ENCODE measurements around the gene ZNF529.

Gene ZNF529

DNA sequence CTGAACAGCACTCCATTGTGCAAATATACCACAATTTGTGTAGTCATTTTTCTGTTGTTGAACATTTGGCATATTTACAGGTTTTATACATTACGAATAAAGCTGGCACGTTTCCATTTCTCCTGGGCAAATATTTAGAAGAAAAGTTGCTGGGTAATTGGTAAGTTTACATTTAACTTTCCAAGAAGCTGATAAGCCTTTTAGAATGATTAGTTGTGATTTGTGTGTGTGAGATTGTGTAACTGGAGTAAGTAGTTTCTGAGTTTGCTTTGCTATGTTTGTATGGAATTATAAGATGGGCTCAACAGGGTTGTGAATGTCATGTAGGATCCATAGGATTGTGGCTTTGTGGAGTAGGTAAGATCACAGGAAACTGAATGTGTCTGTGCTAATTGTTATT is 1.6 kb upstream of the ZNF529 start:
- TF ChIP-seq, protein P1, sequence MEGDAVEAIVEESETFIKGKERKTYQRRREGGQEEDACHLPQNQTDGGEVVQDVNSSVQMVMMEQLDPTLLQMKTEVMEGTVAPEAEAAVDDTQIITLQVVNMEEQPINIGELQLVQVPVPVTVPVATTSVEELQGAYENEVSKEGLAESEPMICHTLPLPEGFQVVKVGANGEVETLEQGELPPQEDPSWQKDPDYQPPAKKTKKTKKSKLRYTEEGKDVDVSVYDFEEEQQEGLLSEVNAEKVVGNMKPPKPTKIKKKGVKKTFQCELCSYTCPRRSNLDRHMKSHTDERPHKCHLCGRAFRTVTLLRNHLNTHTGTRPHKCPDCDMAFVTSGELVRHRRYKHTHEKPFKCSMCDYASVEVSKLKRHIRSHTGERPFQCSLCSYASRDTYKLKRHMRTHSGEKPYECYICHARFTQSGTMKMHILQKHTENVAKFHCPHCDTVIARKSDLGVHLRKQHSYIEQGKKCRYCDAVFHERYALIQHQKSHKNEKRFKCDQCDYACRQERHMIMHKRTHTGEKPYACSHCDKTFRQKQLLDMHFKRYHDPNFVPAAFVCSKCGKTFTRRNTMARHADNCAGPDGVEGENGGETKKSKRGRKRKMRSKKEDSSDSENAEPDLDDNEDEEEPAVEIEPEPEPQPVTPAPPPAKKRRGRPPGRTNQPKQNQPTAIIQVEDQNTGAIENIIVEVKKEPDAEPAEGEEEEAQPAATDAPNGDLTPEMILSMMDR (conservative IDR thresholded peaks at IDR 0.05): no peak
- peak overlapping the region; percentile 92 for H3K27ac ChIP-seq

DNA sequence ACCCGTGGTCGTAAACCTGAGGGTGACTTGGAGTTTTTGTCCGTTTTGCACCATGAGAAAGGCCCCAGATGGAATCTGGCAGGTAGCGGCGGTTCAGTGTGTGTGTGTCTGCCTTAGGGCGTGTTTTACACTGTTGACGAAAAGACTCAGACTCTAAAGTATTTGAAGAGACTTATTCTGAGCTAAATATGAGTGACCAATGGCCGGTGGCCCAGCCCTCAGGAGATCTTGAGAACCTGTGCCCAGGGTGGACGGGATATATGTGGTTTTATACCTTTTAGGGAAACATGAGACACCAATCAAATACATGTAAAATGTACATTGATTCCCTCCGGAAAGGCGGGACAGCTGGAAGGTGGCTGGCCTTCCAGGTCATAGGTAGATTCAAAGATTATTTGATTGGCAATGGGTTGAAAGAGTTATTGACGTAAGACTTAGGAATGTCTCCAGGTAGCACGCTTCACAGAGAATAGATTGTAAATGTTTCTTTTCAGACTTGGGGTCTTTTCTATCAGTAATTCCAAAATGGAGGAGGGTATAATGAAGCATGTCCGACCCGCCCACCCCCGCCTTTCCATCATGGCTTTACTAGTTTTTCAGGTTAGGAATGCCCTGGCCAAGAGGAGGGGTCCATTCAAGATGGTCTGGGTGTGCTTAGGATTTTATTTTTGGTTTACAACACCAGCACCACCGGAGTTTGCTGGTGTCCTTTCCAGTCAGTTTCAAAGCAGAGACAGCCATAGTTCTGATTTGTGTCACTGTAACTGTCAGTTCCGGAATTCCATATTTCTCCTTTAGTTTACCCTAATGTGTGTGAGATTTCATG is 1.0 kb upstream of the ZNF529 start:
- H3K27ac ChIP-seq: peak overlapping the region; percentile 92
- TF ChIP-seq, protein P1 (conservative IDR thresholded peaks at IDR 0.05): no peak

DNA sequence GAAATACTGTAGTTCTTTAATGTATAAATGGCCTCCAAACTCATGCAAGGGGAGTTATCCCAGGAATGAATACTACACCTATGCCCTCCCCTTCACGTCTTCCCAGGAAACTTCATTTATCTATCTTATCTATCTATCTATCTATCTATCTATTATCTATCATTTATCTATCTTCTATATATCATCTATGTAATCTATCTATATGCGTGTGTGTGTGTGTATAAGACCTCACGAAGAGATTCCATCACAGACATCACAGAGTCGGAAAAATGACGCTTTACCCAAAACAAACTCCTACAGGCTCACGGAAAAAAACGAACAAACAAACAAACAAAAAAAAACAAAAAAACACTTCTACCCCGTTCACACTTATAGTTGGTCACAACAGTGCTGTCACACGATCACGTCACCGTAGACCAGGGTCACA is 486 bp downstream of the ZNF529 start:
- TF ChIP-seq, protein P1 (conservative IDR thresholded peaks at IDR 0.05): no peak
- H3K27ac ChIP-seq: peak overlapping the region; percentile 92

DNA sequence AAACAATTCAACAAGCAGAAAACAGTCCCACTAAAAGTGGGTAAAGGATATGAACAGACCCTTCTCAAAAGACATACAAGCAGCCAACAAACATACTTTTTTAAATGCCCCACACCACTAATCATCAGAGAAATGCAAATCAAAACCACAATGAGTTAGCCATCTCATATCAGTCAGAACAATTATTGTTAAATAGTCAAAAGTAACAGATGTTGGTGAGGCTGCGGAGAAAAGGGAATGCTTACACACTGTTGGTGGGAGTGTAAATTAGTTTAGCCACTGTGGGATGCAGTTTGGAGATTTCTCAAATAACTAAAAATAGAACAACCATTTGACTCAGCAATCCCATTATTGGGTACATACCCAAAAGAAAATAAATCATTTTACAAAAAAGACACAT is 8.7 kb downstream of the ZNF529 start:
- TF ChIP-seq, protein P1 (conservative IDR thresholded peaks at IDR 0.05): no peak
- no peak overlapping the region for H3K27ac ChIP-seq

DNA sequence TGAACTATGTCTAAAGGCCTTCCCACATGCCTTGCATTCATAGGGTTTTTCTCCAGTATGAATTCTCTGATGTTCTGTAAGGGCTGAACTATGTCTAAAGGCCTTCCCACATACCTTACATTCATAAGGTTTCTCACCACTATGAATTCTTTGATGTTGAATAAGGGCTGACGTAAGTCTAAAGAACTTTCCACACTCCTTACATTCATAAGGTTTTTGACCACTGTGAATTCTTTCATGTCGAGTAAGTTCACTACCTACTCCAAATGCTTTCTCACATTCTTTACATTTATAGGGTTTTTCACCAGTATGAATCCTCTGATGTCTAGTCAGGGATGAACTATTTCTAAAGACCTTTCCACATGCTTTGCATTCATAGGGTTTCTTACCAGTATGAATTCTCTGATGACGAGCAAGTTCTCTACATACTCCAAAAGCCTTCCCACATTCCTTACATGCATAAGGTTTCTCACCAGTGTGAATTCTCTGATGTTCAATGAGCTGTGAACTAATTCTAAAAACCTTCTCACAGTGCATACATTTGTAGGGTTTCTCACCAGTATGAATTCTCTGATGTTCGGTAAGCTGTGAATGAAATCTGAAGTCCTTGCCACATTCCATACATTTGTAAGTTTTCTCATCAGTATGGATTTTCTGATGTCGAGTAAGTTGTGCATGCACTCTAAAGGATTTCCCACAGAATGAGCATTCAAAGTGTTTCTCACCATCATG is 25.9 kb downstream of the ZNF529 start:
- no peak overlapping the region for H3K27ac ChIP-seq
- TF ChIP-seq, protein P1 (conservative IDR thresholded peaks at IDR 0.05): no peak

DNA sequence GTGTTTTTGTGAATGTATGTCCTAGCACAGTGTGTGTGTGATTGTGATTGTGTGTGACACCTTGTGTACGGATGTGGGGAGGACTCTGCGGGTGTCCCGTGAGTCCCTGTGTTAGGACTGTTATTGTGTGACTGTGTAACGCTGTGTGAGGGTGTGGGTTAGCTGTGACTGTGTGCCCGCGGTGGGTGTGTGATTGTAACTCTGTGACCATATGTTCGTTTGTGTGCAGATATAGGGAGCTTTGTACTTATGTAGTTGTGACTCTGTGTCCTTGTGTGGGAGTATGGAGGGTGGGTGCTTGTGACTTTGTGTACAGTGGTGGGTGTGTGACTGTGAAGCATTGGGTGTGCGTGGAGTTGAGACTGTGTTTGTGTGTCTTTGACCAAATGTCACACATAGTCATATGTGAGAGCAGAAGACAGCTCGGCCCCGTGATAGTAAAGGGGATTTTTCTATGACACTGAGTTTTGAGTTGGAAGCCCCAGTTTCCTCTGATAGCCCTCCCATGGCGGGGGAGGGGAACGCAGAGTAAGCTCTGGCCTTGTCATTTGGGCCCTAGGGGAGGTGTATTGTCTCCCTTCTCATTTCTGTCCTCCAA is 44.1 kb downstream of the ZNF529 start:
- peak overlapping the region; percentile 90 for H3K27ac ChIP-seq
- TF ChIP-seq, protein P1 (conservative IDR thresholded peaks at IDR 0.05): no peak

Measured in VCaP (cell line).